Right atrium auricular region (tissue), 2 donors: ENCODE data around the gene LAMP2. TPM values are rescaled to one million over a fixed set of nuclear protein-coding genes. Genes with fewer than 3 reads are reported as not detected.
"Not testable (repeated sequence)": the region's sequence is repeated elsewhere in the genome, so short reads cannot be mapped to it uniquely, and the experiment has no call there.

ENCODE experiments used
- DNase-seq: peaks from one replicate; pipeline ENCODE4 v3.0.0-alpha.2; 2019; ENCODE audit warnings: low spot score
- H3K27ac ChIP-seq, 2 donors: fragments of 200-600 bp; sonication (generic); 1 replicate in 1 of 2; 2 replicates in 1 of 2; pipeline ENCODE4 v1.5.1; 2016 to 2019
- H3K27me3 ChIP-seq, 2 donors: fragments of 200-600 bp; sonication (generic); one replicate each; pipeline versions ENCODE4 v1.5.1 to v1.6.0; 2017 to 2019
- H3K36me3 ChIP-seq: fragments of 200-600 bp; sonication (generic); one replicate; pipeline ENCODE4 v1.5.1; 2016
- H3K4me1 ChIP-seq, 2 donors: fragments of 200-600 bp; sonication (generic); one replicate each; pipeline versions ENCODE4 v1.5.1 to v1.6.0; 2017 to 2019
- H3K4me3 ChIP-seq, 2 donors: fragments of 200-600 bp; sonication (generic); 1 replicate in 1 of 2; 2 replicates in 1 of 2; pipeline ENCODE4 v1.5.1; 2017 to 2019; ENCODE audit warnings: mild to moderate bottlenecking in 1 of 2, moderate library complexity in 1 of 2
- H3K9me3 ChIP-seq, 2 donors: fragments of 200-600 bp; sonication (generic); one replicate each; pipeline ENCODE4 v1.5.1; 2019
- total RNA-seq, 2 donors: library from RNA; depleted of rRNA; stranded (reverse); fragments of >200 nt; gene quantifications; one replicate each; pipeline ENCODE4 v1.1.0, GENCODE V29; 2016
- TF ChIP-seq, protein P1 (sequence below), 2 donors: fragments of 200-600 bp; sonication (generic); IDR thresholded peaks; one replicate each; pipeline ENCODE4 v1.5.1; 2019; ENCODE audit warnings: antibody characterized with exemption in 2 of 2

Gene LAMP2
- total RNA-seq, 2 donors from 2014 or later: 65.0 to 77.2 TPM

DNA sequence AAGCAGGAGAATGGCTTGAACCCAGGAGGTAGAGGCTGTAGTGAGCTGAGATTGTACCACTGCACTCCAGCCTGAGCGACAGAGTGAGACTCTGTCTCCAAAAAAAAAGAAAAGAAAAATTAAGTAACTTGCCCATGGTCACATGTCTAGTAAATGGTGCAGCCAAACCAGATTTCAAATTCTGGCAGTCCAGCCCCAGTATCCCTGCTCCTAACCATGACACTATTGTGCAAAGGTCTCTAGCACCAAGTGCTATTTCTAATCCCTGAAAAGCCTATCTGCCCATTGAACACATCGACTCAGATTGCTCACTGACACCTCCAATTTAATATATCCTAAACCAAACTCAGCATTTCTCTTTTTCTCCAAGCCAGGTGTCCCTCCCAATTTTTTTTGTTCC is 7.6 kb upstream of the LAMP2 start:
- Histone ChIP-seq H3K4me1 (no peaks in the 10 kb centered on the region), H3K4me3 (no peak overlapping the region), H3K9me3 (no peaks in the 10 kb centered on the region), H3K27ac (no peak overlapping the region), H3K36me3 (no peaks in the 10 kb centered on the region), H3K27me3 (no peaks in the 10 kb centered on the region)
- TF ChIP-seq, protein P1, sequence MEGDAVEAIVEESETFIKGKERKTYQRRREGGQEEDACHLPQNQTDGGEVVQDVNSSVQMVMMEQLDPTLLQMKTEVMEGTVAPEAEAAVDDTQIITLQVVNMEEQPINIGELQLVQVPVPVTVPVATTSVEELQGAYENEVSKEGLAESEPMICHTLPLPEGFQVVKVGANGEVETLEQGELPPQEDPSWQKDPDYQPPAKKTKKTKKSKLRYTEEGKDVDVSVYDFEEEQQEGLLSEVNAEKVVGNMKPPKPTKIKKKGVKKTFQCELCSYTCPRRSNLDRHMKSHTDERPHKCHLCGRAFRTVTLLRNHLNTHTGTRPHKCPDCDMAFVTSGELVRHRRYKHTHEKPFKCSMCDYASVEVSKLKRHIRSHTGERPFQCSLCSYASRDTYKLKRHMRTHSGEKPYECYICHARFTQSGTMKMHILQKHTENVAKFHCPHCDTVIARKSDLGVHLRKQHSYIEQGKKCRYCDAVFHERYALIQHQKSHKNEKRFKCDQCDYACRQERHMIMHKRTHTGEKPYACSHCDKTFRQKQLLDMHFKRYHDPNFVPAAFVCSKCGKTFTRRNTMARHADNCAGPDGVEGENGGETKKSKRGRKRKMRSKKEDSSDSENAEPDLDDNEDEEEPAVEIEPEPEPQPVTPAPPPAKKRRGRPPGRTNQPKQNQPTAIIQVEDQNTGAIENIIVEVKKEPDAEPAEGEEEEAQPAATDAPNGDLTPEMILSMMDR (IDR thresholded peaks at IDR 0.05): no peak
- no peak for DNase-seq

DNA sequence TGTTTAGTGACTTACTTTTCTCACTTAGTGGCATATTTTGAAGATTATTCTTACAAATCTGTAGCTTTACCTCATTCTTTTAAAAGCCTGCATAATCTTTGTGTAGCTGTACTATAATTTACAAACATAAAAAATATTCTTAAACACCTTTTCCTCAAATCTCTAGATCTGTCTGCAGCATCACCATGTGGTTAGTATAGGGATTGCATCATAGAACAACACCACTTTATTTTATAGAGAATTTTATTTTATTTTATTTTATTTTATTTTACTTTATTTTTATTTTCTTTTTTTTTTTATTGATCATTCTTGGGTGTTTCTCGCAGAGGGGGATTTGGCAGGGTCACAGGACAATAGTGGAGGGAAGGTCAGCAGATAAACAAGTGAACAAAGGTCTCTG is 6.4 kb upstream of the LAMP2 start:
- TF ChIP-seq, protein P1 (IDR thresholded peaks at IDR 0.05): peak; percentile 49 to 69
- not testable (repeated sequence) for H3K27ac ChIP-seq, H3K9me3 ChIP-seq, H3K36me3 ChIP-seq, H3K4me1 ChIP-seq, DNase-seq, H3K4me3 ChIP-seq, H3K27me3 ChIP-seq

DNA sequence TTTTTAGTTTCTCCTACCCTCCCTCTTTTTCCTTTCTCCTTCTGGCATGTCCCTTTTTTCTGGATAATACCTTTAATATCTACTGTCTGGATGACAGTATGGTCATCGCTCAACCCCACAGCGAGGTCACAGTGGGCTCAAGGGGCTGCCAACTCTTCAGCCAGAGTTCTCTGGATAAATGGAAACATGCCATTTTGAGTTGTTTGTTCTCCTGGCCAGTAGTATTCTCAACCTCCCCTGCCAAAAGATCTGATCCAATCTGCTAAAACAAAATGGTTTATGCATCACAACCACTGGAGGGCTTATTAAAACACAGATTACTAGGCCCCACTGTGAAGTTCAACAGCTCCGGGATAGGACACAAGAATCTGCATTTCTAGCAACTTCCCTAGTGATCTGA is 5.0 kb upstream of the LAMP2 start:
- Histone ChIP-seq H3K27ac (no peak overlapping the region), H3K4me1 (no peaks in the 10 kb centered on the region), H3K4me3 (no peak overlapping the region), H3K27me3 (no peaks in the 10 kb centered on the region), H3K9me3 (no peaks in the 10 kb centered on the region), H3K36me3 (no peaks in the 10 kb centered on the region)
- DNase-seq: no peak
- TF ChIP-seq, protein P1 (IDR thresholded peaks at IDR 0.05): no peak

DNA sequence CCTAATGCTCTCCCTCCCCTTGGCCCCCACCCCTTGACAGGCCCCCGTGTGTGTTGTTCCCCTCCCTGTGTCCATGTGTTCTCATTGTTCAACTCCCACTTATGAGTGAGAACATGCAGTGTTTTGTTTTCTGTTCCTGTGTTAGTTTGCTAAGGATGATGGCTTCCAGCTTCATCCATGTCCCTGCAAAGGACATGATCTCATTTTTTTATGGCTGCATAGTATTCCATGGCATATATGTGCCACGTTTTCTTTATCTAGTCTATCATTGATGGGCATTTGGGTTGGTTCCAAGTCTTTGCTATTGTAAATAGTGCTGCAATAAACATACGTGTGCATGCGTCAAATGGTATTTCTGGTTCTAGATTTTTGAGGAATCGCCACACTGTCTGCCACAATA is 561 bp upstream of the LAMP2 start:
- H3K36me3 ChIP-seq, H3K9me3 ChIP-seq, H3K27me3 ChIP-seq, DNase-seq: not testable (repeated sequence)
- peak overlapping the region; percentile 61 to 82 for H3K4me3 ChIP-seq
- H3K27ac ChIP-seq: peak overlapping the region in 1 of 2 donors; percentile 92
- H3K4me1 ChIP-seq: peaks cover 0 to 12% of the 10 kb centered on the region in 2 donors

DNA sequence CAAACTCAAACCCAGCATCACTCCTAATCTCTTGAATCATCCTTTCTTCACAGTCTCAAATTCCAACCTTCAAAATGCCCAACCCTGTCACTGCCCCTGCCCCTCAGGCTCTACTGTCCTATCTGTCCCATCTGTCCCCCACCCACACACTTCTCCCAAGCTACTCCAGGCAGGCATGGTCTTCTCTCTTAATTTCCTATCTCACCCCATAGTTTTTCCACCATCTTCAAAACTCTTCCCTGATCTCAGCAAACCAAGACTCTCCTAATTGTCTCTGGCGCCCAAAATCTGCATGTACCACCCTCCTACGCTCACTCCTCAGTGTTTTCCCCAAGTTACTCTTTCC is 644 bp downstream of the LAMP2 start:
- Histone ChIP-seq H3K36me3 (no peaks in the 10 kb centered on the region), H3K27me3 (no peaks in the 10 kb centered on the region), H3K27ac (peak overlapping the region; percentile 85 to 92), H3K9me3 (no peaks in the 10 kb centered on the region), H3K4me1 (peaks cover 0 to 12% of the 10 kb centered on the region in 2 donors), H3K4me3 (peak overlapping the region; percentile 61 to 82)
- no peak for DNase-seq
- TF ChIP-seq, protein P1 (IDR thresholded peaks at IDR 0.05): no peak

DNA sequence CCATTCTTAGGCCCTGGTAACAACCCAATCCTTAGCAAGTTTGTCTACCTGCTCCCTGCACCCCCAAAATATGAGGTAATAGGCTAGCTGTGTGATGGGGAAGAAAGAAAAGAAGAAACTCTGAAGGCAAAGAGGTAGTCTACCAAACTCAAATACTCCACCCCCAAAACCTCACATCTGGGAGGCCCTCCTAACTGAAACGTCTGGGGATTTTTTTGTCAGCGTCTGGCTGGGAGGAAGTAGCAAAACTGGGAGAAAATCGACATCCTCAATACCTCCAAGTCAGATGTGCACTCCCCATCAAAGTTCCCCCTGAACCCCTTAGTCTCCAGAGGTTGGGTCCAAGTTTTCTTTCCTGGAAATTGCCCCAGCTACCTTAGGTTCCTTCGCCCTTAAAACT is 1.0 kb downstream of the LAMP2 start:
- Histone ChIP-seq H3K4me1 (peaks cover 0 to 12% of the 10 kb centered on the region in 2 donors), H3K9me3 (no peaks in the 10 kb centered on the region), H3K4me3 (peak overlapping the region; percentile 61 to 82), H3K36me3 (no peaks in the 10 kb centered on the region), H3K27me3 (no peaks in the 10 kb centered on the region), H3K27ac (peak overlapping the region; percentile 85 to 92)
- no peak for DNase-seq
- TF ChIP-seq, protein P1 (IDR thresholded peaks at IDR 0.05): no peak
